ENCODE results near the gene CELF4. TPM values are rescaled to one million over a fixed set of nuclear protein-coding genes. Genes with fewer than 3 reads are reported as not detected.

CELF4 gene
- total RNA-seq, 4 donors from 2014 or later, result 0.32 to 0.81 (median 0.77) TPM

DNA sequence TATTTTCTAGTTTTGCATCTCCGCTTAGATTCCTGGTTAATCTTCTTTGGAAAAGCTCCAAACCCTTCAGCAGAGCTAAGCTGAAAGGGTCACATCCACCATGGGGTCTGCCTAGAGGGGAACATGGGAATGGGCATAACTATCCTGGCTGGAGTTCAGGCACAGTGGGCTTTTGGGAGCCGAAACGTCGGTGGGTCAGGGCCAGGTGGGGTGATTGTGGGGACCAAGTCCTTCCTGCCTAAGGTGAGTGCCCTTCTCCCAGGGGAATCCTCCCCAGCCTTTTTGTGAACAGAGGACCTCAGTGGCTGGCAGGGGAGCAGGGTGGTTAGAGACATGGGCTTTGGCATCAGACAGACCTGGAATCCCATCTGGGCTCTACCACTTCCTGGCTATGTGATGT lies 60.3 kb downstream of the CELF4 start:
- Histone ChIP-seq H3K4me3 (no peak overlapping the region), H3K9me3 (peaks cover 0 to 14% (median 0%) of the 10 kb centered on the region in 3 donors), H3K27ac (no peak overlapping the region), H3K27me3 (peaks cover under 1% of the 10 kb centered on the region), H3K36me3 (no peaks in the 10 kb centered on the region), H3K4me1 (no peaks in the 10 kb centered on the region)
- 100% methylated on average over 1 of the region's 4 CpGs; no CpG with 5 or more reads in 1 of the 2 donors for WGBS, 2 donors (ENCODE audit: low coverage in 1 of 2)
- no peak for ATAC-seq
- TF ChIP-seq EP300 (IDR thresholded peaks at IDR 0.05) (no peak), POLR2A (IDR thresholded peaks at IDR 0.05) (no peak), POLR2AphosphoS5 (IDR thresholded peaks at IDR 0.05) (no peak)
- TF ChIP-seq, protein P1, sequence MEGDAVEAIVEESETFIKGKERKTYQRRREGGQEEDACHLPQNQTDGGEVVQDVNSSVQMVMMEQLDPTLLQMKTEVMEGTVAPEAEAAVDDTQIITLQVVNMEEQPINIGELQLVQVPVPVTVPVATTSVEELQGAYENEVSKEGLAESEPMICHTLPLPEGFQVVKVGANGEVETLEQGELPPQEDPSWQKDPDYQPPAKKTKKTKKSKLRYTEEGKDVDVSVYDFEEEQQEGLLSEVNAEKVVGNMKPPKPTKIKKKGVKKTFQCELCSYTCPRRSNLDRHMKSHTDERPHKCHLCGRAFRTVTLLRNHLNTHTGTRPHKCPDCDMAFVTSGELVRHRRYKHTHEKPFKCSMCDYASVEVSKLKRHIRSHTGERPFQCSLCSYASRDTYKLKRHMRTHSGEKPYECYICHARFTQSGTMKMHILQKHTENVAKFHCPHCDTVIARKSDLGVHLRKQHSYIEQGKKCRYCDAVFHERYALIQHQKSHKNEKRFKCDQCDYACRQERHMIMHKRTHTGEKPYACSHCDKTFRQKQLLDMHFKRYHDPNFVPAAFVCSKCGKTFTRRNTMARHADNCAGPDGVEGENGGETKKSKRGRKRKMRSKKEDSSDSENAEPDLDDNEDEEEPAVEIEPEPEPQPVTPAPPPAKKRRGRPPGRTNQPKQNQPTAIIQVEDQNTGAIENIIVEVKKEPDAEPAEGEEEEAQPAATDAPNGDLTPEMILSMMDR (IDR thresholded peaks at IDR 0.05), result no peak

DNA sequence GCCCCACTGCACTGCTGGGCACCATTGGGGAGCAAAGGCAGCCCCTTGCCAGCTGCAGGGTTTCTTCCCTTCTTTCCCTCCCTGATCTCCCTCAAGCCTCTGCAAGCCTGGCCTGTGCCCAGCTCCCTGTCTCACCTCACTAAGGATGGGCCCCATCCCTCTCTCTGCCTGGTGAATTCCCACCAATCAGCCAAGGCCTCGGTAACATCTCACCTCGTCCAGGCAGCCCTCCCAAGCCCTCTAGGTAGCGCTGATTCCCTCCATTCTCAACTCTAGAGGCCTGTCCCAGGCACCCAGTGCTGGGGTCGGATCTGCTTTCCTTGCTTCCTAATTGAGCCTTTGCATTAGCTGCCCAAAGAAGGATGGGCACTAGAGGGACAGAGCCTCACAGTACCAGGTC lies 63.0 kb downstream of the CELF4 start:
- H3K36me3 ChIP-seq, result no peaks in the 10 kb centered on the region

DNA sequence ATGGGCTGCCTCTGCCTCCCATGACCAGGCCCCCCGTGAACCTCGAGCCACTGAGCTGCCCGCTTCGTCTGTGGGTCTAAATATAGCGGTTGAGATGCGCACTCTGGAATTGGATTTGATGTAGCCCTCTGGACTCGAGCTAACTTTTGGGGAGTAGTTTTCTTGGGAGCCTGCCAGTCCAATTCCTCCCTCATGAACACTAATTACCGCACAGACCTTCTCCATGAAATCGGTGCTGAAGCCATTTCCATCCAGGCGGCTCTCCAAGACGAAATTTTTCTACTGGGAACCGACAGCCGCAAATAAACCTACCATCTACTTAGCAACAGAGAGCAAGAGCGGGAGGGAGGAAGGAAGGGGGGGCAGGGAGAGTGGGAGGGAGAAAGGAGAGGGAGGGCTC lies 63.6 kb downstream of the CELF4 start:
- 10% methylated on average over 5 to 14 of the region's 14 CpGs for WGBS, 2 donors (ENCODE audit: low coverage in 1 of 2)

More for the DNA sequence above, 63.0 kb downstream of the CELF4 start:
- TF ChIP-seq, protein P1 (IDR thresholded peaks at IDR 0.05), result no peak
- TF ChIP-seq EP300 (IDR thresholded peaks at IDR 0.05), result no peak
- no peak for TF ChIP-seq POLR2A (IDR thresholded peaks at IDR 0.05)
- no peak for TF ChIP-seq POLR2AphosphoS5 (IDR thresholded peaks at IDR 0.05)
- no peak overlapping the region for H3K27ac ChIP-seq
- H3K9me3 ChIP-seq, result no peaks in the 10 kb centered on the region
- no peak for ATAC-seq
- peaks cover 6% of the 10 kb centered on the region for H3K27me3 ChIP-seq
- H3K4me3 ChIP-seq, result no peak overlapping the region
- 68 to 80% methylated on average over 2 to 3 of the region's 4 CpGs for WGBS, 2 donors (ENCODE audit: low coverage in 1 of 2)
- H3K4me1 ChIP-seq, result no peaks in the 10 kb centered on the region

DNA sequence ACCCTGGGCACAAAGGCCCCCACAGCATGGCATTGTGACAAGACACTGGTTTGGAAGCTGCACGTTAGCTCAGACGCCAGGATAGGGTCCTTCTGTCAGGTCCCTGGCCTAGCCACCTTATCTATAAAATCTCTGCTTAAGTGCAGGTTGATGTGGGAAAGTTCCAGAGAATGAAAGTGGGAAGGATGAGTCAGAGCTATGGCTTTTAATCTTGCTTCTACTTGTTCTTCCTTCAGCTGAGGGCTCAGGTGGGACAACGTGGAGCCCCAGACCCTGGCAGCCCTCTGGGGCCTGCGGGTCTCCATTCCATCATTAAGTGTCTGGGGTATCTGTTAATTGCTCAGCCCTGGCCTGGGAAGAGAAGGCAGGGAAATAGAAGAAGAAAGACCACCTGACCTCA lies 64.5 kb downstream of the CELF4 start:
- H3K4me3 ChIP-seq, result no peak overlapping the region
- ATAC-seq, result no peak
- H3K36me3 ChIP-seq, result no peaks in the 10 kb centered on the region
- no peaks in the 10 kb centered on the region for H3K4me1 ChIP-seq
- WGBS, 2 donors (ENCODE audit: low coverage in 1 of 2), result 81% methylated on average over 3 of the region's 4 CpGs; no CpG with 5 or more reads in 1 of the 2 donors
- no peaks in the 10 kb centered on the region for H3K9me3 ChIP-seq
- H3K27me3 ChIP-seq, result peaks cover 6% of the 10 kb centered on the region
- TF ChIP-seq POLR2AphosphoS5 (IDR thresholded peaks at IDR 0.05), result no peak
- no peak for TF ChIP-seq EP300 (IDR thresholded peaks at IDR 0.05)
- TF ChIP-seq, protein P1 (IDR thresholded peaks at IDR 0.05), result no peak
- TF ChIP-seq POLR2A (IDR thresholded peaks at IDR 0.05), result no peak
- H3K27ac ChIP-seq, result no peak overlapping the region

More for the DNA sequence above, 63.6 kb downstream of the CELF4 start:
- H3K4me3 ChIP-seq, result no peak overlapping the region
- H3K9me3 ChIP-seq, result no peaks in the 10 kb centered on the region
- no peak for ATAC-seq
- no peak overlapping the region for H3K27ac ChIP-seq
- peaks cover 6% of the 10 kb centered on the region for H3K27me3 ChIP-seq
- H3K36me3 ChIP-seq, result no peaks in the 10 kb centered on the region
- H3K4me1 ChIP-seq, result no peaks in the 10 kb centered on the region
- TF ChIP-seq, protein P1 (IDR thresholded peaks at IDR 0.05), result no peak
- TF ChIP-seq POLR2A (IDR thresholded peaks at IDR 0.05), result no peak
- no peak for TF ChIP-seq POLR2AphosphoS5 (IDR thresholded peaks at IDR 0.05)
- no peak for TF ChIP-seq EP300 (IDR thresholded peaks at IDR 0.05)

DNA sequence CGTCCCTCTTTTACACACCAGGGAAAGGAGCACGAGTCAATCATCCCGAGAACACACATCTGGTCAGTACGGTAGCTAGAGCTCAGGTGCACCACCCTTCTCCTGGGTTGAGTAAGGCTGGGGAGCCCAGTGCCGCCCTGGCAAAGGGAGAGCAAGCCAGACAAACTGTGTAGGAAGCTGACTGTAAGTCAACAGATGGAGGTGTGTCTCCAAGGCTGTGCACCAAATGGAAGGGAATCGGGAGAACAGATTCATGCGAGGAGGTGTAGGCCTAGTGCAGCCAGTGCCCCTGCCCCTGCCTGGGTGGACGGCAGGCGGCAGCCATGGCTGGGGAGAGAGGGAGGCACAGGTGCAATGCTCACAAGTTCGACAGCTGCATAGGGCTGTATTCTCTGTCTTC lies 65.7 kb downstream of the CELF4 start:
- Histone ChIP-seq H3K9me3 (no peaks in the 10 kb centered on the region), H3K27me3 (peaks cover 6% of the 10 kb centered on the region), H3K36me3 (no peaks in the 10 kb centered on the region), H3K27ac (no peak overlapping the region), H3K4me1 (no peaks in the 10 kb centered on the region), H3K4me3 (no peak overlapping the region)
- TF ChIP-seq, protein P1 (IDR thresholded peaks at IDR 0.05), result no peak
- TF ChIP-seq POLR2A (IDR thresholded peaks at IDR 0.05) (no peak), EP300 (IDR thresholded peaks at IDR 0.05) (no peak), POLR2AphosphoS5 (IDR thresholded peaks at IDR 0.05) (no peak)
- WGBS, 2 donors (ENCODE audit: low coverage in 1 of 2), result 86 to 87% methylated on average over 7 to 8 of the region's 10 CpGs
- no peak for ATAC-seq
